H1 (cell line): ENCODE measurements around the gene NR2C2. TPM values are rescaled to one million over a fixed set of nuclear protein-coding genes. Genes with fewer than 3 reads are reported as not detected.

Experiments
- ASH2L ChIP-seq: fragments of 200-600, 300-600 bp; sonication (generic); IDR thresholded peaks from one replicate; pipeline ENCODE4 v1.7.1; 2017; ENCODE audit warnings: low read length
- FOSL1 ChIP-seq: IDR thresholded peaks from 2 replicates; pipeline ENCODE4 v1.6.1; 2011; ENCODE audit warnings: mild to moderate bottlenecking, low read depth, low read length, moderate library complexity; ENCODE audit not compliant: insufficient read depth
- MAFK ChIP-seq: IDR thresholded peaks from 2 replicates; pipeline ENCODE4 v1.6.1; 2012; ENCODE audit warnings: low read depth, mild to moderate bottlenecking, improper control_type of control experiment, low read length
- POLR2A ChIP-seq, 2 experiments: IDR thresholded peaks; 1 replicate in 1 of 2; 2 replicates in 1 of 2; pipeline ENCODE4 v1.6.1; 2011; ENCODE audit warnings: low read depth in 2 of 2, low read length in 2 of 2, mild to moderate bottlenecking in 2 of 2; ENCODE audit errors: control extremely low read depth in 1 of 2
- SIN3A ChIP-seq, 2 experiments: IDR thresholded peaks in 1 of 2; conservative IDR thresholded peaks in 1 of 2; 2 replicates each; pipeline ENCODE4 v1.6.1; 2011 to 2012; ENCODE audit warnings: low read length in 2 of 2, improper control_type of control experiment in 1 of 2, low read depth in 1 of 2, mild to moderate bottlenecking in 1 of 2
- SIX5 ChIP-seq: IDR thresholded peaks from 2 replicates; pipeline ENCODE4 v1.6.1; 2011; ENCODE audit warnings: mild to moderate bottlenecking, low read depth, low read length
- SP2 ChIP-seq: IDR thresholded peaks from 2 replicates; pipeline ENCODE4 v1.6.1; 2012; ENCODE audit warnings: mild to moderate bottlenecking, low read length, inconsistent platforms
- SRF ChIP-seq: IDR thresholded peaks from 2 replicates; pipeline ENCODE4 v1.6.1; 2011; ENCODE audit warnings: mild to moderate bottlenecking, low read depth, low read length, moderate library complexity
- TBP ChIP-seq: IDR thresholded peaks from 2 replicates; pipeline ENCODE4 v1.6.1; 2011; ENCODE audit warnings: low read depth, low read length, improper control_type of control experiment
- TCF12 ChIP-seq: IDR thresholded peaks from 2 replicates; pipeline ENCODE4 v1.6.1; 2011; ENCODE audit warnings: low read depth, mild to moderate bottlenecking, low read length
- polyA plus RNA-seq, 7 experiments: library from polyadenylated mRNA; depleted of rRNA in 3 of 7; stranded (reverse) in 5 of 7; unstranded in 2 of 7; fragments of >200 nt in 5 of 7; fragments of 200-250 nt in 2 of 7; gene quantifications; 1 replicate in 5 of 7; 2 replicates in 1 of 7; 4 replicates in 1 of 7; pipeline versions ENCODE4 v1.2.1 to v1.2.3, GENCODE V29; 2011 to 2013; ENCODE audit warnings: missing spikeins in 2 of 7, mixed read lengths in 2 of 7
- total RNA-seq: library from RNA; stranded (reverse); fragmentation: NEBNext Ultra II Directional; extraction: Animal tissue kit (Norgen Biotek cat#: 25700); gene quantifications from 2 replicates; pipeline ENCODE4 v1.2.1, GENCODE V29; 2021
- TF ChIP-seq, protein P1 (sequence below): fragments of 300-600 bp; sonication (generic); IDR thresholded peaks from 2 replicates; pipeline ENCODE4 v1.7.1; 2012; ENCODE audit warnings: low read length, moderate library complexity, mild to moderate bottlenecking, inconsistent platforms; ENCODE audit not compliant: insufficient replicate concordance

NR2C2 gene
- total and polyA plus RNA-seq, 2 of the 8 experiments (the other 6 are each of a cell fraction or from before 2014, with no cell fraction given) = 16.6 to 44.4 TPM

DNA sequence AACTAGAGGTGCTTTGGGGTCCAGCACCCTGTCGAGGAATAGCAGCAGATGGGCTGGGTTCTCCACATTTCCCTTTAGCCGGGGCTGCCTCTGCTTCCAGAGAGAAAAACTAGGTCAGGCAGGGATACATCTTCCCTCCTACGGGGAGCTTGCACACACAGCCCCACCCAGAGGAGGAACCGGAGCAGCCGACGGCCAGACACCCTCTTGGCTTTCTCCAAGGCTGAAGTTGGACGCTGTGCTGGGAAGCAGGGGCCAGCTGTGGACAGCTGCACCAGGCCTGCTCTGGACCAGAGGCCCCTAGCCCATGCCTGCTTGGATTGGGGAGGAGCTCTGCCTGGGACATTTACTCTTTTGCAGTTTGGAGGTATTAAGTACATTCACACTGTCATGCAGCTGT is 44.7 kb upstream of the NR2C2 start (continued):
- TF ChIP-seq, protein P1, sequence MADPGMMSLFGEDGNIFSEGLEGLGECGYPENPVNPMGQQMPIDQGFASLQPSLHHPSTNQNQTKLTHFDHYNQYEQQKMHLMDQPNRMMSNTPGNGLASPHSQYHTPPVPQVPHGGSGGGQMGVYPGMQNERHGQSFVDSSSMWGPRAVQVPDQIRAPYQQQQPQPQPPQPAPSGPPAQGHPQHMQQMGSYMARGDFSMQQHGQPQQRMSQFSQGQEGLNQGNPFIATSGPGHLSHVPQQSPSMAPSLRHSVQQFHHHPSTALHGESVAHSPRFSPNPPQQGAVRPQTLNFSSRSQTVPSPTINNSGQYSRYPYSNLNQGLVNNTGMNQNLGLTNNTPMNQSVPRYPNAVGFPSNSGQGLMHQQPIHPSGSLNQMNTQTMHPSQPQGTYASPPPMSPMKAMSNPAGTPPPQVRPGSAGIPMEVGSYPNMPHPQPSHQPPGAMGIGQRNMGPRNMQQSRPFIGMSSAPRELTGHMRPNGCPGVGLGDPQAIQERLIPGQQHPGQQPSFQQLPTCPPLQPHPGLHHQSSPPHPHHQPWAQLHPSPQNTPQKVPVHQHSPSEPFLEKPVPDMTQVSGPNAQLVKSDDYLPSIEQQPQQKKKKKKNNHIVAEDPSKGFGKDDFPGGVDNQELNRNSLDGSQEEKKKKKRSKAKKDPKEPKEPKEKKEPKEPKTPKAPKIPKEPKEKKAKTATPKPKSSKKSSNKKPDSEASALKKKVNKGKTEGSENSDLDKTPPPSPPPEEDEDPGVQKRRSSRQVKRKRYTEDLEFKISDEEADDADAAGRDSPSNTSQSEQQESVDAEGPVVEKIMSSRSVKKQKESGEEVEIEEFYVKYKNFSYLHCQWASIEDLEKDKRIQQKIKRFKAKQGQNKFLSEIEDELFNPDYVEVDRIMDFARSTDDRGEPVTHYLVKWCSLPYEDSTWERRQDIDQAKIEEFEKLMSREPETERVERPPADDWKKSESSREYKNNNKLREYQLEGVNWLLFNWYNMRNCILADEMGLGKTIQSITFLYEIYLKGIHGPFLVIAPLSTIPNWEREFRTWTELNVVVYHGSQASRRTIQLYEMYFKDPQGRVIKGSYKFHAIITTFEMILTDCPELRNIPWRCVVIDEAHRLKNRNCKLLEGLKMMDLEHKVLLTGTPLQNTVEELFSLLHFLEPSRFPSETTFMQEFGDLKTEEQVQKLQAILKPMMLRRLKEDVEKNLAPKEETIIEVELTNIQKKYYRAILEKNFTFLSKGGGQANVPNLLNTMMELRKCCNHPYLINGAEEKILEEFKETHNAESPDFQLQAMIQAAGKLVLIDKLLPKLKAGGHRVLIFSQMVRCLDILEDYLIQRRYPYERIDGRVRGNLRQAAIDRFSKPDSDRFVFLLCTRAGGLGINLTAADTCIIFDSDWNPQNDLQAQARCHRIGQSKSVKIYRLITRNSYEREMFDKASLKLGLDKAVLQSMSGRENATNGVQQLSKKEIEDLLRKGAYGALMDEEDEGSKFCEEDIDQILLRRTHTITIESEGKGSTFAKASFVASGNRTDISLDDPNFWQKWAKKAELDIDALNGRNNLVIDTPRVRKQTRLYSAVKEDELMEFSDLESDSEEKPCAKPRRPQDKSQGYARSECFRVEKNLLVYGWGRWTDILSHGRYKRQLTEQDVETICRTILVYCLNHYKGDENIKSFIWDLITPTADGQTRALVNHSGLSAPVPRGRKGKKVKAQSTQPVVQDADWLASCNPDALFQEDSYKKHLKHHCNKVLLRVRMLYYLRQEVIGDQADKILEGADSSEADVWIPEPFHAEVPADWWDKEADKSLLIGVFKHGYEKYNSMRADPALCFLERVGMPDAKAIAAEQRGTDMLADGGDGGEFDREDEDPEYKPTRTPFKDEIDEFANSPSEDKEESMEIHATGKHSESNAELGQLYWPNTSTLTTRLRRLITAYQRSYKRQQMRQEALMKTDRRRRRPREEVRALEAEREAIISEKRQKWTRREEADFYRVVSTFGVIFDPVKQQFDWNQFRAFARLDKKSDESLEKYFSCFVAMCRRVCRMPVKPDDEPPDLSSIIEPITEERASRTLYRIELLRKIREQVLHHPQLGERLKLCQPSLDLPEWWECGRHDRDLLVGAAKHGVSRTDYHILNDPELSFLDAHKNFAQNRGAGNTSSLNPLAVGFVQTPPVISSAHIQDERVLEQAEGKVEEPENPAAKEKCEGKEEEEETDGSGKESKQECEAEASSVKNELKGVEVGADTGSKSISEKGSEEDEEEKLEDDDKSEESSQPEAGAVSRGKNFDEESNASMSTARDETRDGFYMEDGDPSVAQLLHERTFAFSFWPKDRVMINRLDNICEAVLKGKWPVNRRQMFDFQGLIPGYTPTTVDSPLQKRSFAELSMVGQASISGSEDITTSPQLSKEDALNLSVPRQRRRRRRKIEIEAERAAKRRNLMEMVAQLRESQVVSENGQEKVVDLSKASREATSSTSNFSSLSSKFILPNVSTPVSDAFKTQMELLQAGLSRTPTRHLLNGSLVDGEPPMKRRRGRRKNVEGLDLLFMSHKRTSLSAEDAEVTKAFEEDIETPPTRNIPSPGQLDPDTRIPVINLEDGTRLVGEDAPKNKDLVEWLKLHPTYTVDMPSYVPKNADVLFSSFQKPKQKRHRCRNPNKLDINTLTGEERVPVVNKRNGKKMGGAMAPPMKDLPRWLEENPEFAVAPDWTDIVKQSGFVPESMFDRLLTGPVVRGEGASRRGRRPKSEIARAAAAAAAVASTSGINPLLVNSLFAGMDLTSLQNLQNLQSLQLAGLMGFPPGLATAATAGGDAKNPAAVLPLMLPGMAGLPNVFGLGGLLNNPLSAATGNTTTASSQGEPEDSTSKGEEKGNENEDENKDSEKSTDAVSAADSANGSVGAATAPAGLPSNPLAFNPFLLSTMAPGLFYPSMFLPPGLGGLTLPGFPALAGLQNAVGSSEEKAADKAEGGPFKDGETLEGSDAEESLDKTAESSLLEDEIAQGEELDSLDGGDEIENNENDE = no peak
- no peak for TF ChIP-seq MAFK
- no peak for TF ChIP-seq SIN3A (conservative IDR thresholded peaks at IDR 0.05 in 1 of 2, IDR thresholded peaks at IDR 0.05 in 1 of 2; ENCODE audit: low read depth in 1 of 2, low read length in 2 of 2)
- no peak for TF ChIP-seq ASH2L
- no peak for TF ChIP-seq SRF
- TF ChIP-seq POLR2A (IDR thresholded peaks at IDR 0.05; ENCODE audit: control extremely low read depth in 1 of 2, low read depth in 2 of 2, low read length in 2 of 2) = no peak
- no peak for TF ChIP-seq FOSL1
- no peak for TF ChIP-seq TBP
- TF ChIP-seq SP2 = no peak
- TF ChIP-seq SIX5 = no peak
- no peak for TF ChIP-seq TCF12
